GM18951 (cell line): Measurements from ENCODE around the gene KCNT1.

Source experiments
- POLR2A ChIP-seq: IDR thresholded peaks from 4 replicates; pipeline ENCODE4 v1.6.1; 2011; ENCODE audit warnings: mild to moderate bottlenecking; ENCODE audit not compliant: insufficient read length, insufficient read depth; ENCODE audit errors: extremely low read depth
- in situ Hi-C: fragments of 300-500 bp; cut with MboI; formaldehyde crosslinking; loops from one replicate; pipeline ENCODE4 v1.12.0; 2022; ENCODE audit warnings: low sequenced_read_pairs, mixed read lengths, inconsistent platforms; ENCODE audit not compliant: unreplicated experiment

KCNT1 gene

DNA sequence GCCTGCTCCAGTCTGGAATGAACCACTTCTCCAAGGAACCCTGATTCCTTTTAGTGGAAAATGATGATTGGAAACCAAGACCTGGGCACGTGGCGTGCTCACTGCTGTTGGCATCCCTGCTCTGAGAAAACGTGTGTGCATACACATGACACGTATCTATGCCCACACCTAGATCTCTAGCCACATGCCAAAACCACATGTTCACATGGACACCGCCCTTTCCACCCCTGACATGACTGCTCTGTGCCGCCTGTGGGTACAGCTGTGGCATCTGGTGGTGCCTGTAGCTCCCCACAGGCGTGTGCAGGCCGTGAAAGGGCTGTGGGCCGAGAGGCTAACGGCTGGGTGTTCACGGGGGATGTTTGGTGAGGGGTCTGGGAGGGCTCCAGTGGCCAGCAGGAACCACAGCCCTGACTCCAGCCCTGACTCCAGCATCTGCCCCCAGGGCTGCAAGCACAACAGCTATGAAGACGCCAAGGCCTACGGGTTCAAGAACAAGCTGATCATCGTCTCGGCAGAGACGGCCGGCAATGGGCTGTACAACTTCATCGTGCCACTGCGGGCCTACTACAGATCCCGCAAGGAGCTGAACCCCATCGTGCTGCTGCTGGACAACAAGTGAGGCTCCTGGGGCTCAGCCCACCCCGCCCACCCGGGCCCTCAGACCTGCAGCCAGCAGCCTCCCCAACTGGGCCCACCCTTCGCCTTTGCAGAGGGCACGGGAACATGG, 75.1 kb downstream of the KCNT1 start:
- TF ChIP-seq POLR2A: no peak
- in situ Hi-C loops: no loop called here

DNA sequence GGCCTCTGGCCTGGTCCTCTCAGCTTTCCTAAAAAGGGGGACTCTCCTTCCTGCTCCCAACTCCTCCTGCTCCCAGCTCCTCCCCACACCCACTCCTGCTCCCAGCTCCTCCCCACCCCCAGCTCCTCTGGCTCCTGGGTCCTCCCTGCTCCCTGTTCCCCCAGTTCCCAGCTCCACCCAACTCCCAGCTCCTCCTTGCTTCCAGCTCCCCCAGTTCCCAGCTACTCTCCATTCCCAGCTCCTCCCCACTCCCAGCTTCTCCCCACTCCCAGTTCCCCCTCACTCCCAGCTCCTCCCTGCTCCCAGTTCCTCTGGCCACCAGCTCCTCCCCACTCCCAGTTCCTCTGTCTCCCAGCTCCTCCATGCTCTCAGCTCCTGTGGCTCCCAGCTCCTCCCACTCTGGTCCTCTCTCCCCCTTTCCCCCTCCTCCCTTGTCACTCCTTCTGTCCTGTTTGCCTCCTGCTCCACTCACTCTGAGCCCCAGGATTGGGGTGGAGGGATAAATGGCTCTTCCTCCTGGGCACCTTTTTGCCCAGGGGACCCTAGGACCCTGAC, 75.7 kb downstream of the KCNT1 start:
- in situ Hi-C loops: no loop called here
- no peak for TF ChIP-seq POLR2A

DNA sequence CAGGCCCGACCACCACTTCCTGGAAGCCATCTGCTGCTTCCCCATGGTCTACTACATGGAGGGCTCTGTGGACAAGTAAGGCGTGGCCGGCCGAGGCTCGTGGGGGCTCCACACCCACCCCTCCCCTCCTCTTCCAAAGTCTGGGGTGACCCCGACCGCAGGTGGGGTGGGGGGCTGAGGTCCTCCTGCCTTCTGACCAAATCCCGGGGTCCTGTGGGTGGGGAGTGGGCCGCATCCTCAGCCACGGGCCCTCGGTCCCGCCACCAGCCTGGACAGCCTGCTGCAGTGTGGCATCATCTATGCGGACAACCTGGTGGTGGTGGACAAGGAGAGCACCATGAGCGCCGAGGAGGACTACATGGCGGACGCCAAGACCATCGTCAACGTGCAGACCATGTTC, 76.4 kb downstream of the KCNT1 start:
- TF ChIP-seq POLR2A: no peak
- in situ Hi-C loops: no loop called here

DNA sequence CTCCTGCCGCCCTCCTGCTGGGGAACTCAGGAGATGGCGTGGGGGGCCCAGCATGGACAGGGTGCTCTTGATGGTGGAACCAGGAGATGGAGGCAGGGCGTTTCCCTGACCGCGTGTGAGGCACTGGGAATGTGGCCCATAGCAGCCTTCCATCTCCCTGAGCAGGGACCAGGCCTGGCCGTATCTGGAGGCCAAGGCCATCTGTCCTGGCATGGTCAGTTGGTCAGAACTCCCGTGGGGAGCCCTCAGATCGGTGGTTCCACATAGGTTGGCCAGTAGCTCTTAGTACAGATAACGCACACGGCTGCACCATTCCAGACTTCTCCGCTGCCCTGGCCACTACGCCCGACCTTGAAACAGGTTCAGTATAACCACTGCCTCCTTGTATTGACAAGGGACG, 77.6 kb downstream of the KCNT1 start:
- no peak for TF ChIP-seq POLR2A
- in situ Hi-C loops: no loop called here

DNA sequence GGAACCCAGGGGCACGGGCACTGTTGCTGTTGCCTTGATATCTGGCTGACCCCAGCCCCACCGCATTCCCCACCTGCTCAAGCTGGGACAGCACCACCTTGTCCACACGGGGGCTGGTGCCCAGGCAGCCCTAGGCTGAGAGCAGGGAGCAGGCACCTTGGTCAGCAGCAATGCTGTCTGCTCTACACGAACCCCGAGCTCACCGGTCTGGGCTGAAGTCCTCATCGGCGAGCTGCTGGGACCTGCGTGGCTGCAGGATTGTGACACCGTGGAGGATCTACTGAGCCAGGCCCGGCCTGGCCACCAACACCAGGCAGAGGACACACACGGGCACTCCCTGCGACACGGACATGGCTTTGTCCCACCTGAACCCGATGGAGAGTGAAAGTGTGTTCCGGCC, 78.1 kb downstream of the KCNT1 start:
- no peak for TF ChIP-seq POLR2A
- in situ Hi-C loops: no loop called here

DNA sequence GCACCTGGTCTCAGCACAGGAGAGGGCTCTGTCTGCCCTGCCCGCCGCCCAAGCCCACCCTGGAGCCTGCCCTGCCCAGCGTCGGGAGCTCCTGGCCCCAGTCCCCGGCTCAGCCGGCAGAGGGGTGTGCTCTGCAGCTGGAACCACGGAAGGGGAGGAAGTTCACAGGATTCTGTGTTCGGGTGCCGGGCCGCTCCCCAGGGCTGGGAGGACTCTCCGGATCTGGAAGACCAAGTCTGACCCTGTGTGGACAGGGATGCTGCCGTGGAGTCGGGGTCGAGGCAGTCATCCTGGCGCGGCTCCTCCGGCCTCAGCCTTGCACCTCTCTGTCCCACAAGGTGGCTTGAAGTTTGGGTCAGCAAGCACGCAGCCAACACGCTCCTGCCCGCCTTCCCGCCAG, 78.6 kb downstream of the KCNT1 start:
- no peak for TF ChIP-seq POLR2A
- in situ Hi-C loops: no loop called here

DNA sequence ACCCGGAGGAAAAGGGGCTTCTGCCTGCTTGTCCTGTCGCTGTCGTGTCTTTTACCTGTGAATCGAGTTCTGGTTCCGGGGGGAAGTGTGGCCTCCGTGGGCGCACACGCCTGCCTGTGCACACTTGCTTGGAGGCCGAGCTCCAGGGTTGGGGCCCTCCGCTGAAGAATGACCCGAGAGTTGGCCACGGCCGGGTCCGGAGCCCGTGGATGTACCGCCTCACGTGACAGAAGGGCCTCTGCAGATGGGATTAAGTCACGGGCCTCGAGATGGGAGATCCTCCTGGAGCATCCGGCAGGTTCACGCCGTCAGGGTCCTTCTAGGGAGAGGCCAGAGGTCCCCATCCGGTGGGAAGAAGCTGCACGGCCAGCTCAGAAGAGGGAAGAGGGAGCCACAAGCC, 81.0 kb downstream of the KCNT1 start:
- in situ Hi-C loops: no loop called here
- no peak for TF ChIP-seq POLR2A

DNA sequence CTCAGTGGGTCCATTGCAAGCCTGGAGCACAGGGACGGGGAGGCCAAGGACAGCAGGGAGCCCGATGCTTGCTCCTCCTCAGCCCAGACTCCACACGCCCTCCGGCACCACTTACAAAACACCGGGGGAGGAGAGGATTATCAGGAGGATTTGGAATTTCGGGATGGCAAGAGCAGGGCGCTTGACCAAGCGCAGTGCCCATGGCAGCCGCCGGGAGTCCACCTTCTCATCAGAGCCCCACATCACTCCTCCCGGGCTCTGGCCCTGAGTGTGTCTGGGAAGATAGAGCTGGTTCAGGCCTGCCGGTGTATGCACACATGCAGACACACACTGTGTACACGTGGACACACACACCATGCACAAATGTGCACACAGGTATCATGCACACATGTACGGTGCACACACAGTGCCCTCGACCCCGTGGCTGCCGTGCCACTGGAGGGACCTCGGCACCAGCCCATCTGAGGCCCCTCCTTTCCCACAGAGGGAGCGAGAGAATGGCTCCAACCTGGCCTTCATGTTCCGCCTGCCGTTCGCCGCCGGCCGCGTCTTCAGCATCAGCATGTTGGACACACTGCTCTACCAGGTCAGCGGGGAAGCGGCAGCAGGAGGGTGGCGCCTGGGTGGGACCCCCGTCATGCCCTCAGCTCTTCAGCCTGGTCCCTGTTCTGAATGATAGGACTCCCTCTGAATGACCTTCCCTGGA, 81.7 kb downstream of the KCNT1 start:
- in situ Hi-C loops: no loop called here
- no peak for TF ChIP-seq POLR2A

DNA sequence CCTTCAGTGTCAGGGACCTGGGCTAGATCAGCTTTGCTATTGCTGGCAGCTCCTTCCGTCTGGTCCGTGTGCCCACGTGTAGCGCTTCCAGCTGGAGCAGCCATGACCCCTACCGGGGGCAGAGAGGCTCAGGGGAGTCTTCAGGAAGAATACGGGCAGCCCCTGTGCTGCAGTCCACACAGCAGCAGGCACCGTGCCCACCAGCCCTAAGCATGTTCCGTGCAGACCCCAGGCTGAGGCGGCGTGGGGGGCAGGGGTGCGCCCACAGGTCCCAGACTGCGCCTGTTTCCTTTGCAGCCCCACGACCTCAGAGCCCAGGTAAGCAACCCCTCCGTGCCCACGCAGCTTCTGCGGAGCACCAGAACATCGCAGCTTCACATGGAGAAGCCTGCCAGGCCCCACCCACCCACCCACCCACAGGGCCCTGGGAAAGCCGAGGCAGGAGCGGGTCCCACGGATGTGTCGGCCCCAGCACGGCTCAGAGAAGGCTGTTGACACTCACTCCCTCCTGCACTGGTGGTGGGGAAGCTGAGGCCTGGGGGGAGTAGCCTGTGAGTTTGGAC, 83.1 kb downstream of the KCNT1 start:
- TF ChIP-seq POLR2A: no peak
- in situ Hi-C loops: no loop called here

DNA sequence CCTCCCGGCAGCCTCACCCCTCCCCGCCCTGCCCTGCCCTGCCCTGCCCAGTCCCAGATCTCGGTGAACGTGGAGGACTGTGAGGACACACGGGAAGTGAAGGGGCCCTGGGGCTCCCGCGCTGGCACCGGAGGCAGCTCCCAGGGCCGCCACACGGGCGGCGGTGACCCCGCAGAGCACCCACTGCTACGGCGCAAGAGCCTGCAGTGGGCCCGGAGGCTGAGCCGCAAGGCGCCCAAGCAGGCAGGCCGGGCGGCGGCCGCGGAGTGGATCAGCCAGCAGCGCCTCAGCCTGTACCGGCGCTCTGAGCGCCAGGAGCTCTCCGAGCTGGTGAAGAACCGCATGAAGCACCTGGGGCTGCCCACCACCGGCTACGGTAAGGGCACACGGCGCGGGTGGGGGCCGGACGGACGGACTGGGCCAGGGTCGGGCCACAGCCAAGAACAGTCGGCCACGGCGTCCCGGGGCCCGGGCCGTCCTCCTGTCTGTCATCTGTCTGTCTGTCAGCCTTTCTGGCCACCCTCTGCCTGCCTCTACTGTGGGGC, 84.2 kb downstream of the KCNT1 start:
- no peak for TF ChIP-seq POLR2A
- in situ Hi-C loops: no loop called here

DNA sequence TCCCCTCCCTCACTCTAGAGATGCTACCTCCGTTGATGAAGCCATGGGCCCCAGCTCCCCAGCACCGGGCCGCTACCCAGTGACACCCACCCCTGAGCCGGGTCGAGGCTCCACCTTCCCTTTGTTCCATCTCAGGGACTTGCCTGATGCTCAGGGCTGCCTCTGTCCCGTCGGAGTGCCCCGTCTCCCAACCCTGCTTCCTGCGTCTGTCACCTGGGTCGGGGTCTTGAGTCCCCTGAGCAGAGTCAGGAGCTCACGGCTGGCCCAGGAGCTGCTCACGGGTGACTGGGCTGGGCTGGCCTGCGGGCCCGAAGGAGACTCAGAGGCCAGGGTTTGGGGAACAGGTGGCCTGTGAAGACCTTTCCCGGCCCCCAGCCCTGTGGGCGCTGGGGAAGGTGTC, 85.3 kb downstream of the KCNT1 start:
- in situ Hi-C loops: no loop called here
- TF ChIP-seq POLR2A: no peak

DNA sequence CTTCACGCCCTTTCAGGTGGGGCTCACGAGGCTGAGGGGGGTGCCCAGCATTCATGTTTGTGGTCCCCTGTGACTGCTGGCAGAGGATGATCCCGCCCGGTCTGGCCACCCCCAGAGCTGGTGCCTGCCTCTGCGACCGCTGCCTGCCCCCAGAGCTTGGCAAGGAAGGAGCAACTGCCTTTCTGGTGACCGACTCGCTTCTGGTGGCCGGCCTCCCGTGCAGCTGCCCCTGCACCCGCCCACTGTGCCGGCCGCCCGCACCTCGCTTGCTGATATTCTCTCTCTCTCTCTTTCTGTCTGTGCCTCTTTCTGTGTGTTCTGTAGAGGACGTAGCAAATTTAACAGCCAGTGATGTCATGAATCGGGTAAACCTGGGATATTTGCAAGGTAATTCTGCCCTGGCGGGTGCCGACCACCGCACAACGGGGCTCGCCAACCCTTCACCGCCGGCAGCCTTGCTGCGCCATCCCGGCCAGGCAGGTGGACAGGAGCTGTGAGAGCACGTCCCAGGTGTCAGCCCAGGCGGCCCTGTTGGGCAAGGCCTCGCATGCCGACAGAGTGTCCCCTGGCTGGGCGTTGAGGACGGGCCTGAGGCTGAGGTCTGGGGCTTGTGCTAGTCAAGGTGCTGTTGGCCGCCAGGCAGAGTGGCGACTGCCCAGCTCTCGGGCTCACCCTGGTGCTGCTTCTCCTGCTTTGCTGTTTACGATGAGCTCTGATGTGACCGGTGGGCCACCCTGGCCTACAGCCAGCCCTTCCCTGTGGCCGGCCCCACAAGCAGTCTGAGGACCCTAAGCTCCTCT, 86.0 kb downstream of the KCNT1 start:
- no peak for TF ChIP-seq POLR2A
- in situ Hi-C loops: no loop called here
